ENCODE measurements around the gene MYZAP.

The MYZAP gene

DNA sequence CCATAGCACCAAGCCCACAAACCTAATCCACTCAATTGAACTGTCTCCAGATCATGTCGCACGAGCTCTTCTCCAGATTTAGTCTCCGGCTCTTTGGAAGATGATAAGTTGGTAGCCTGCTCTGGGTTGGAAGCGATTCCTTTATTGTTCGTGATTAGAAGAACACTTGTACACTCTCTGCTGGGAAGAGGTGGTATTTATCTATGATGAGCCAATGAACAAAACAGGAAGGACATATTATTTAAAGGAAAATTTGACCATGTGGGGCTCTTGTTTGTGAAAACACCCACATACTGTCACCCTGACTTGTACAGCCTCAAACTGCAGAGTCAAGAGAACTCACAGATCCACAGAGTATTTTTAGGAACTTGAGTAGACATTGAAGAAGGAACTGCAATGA is 54.4 kb downstream of the MYZAP start:
- no peak for TF ChIP-seq EZH2phosphoT487 (IDR thresholded peaks at IDR 0.05; ENCODE audit: borderline replicate concordance)
- TF ChIP-seq, protein P1, sequence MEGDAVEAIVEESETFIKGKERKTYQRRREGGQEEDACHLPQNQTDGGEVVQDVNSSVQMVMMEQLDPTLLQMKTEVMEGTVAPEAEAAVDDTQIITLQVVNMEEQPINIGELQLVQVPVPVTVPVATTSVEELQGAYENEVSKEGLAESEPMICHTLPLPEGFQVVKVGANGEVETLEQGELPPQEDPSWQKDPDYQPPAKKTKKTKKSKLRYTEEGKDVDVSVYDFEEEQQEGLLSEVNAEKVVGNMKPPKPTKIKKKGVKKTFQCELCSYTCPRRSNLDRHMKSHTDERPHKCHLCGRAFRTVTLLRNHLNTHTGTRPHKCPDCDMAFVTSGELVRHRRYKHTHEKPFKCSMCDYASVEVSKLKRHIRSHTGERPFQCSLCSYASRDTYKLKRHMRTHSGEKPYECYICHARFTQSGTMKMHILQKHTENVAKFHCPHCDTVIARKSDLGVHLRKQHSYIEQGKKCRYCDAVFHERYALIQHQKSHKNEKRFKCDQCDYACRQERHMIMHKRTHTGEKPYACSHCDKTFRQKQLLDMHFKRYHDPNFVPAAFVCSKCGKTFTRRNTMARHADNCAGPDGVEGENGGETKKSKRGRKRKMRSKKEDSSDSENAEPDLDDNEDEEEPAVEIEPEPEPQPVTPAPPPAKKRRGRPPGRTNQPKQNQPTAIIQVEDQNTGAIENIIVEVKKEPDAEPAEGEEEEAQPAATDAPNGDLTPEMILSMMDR (conservative IDR thresholded peaks at IDR 0.05; ENCODE audit: low read length) = no peak
- no peak overlapping the region for H2AFZ ChIP-seq (ENCODE audit: low read length)
- no peaks in the 10 kb centered on the region for H3F3A ChIP-seq (ENCODE audit: low read depth)
- H3K9me3 ChIP-seq (ENCODE audit: insufficient read depth, low read depth, low read length) = no peaks in the 10 kb centered on the region
- H3K79me2 ChIP-seq (ENCODE audit: insufficient read depth, low read length) = no peaks in the 10 kb centered on the region
- no peak overlapping the region for H3K4me3 ChIP-seq (ENCODE audit: low read length, poor library complexity, severe bottlenecking)
- no peak overlapping the region for H3K4me2 ChIP-seq (ENCODE audit: low read depth, low read length, poor library complexity, severe bottlenecking)
- H3K9me2 ChIP-seq (replicated peaks; ENCODE audit: low read depth, low read length) = no peaks in the 10 kb centered on the region
- no peaks in the 10 kb centered on the region for H3K36me3 ChIP-seq (ENCODE audit: insufficient read depth, low read length)
- H3K9ac ChIP-seq (ENCODE audit: low read depth, low read length, poor library complexity, severe bottlenecking) = no peak overlapping the region
- no peaks in the 10 kb centered on the region for H4K20me1 ChIP-seq (ENCODE audit: insufficient read depth, low read length, poor library complexity, severe bottlenecking)
- H3K4me1 ChIP-seq (ENCODE audit: insufficient read depth, low read length, poor library complexity, severe bottlenecking) = no peaks in the 10 kb centered on the region
- H3K27me3 ChIP-seq (ENCODE audit: insufficient read depth, low read length, poor library complexity, severe bottlenecking) = peaks cover 9% of the 10 kb centered on the region

DNA sequence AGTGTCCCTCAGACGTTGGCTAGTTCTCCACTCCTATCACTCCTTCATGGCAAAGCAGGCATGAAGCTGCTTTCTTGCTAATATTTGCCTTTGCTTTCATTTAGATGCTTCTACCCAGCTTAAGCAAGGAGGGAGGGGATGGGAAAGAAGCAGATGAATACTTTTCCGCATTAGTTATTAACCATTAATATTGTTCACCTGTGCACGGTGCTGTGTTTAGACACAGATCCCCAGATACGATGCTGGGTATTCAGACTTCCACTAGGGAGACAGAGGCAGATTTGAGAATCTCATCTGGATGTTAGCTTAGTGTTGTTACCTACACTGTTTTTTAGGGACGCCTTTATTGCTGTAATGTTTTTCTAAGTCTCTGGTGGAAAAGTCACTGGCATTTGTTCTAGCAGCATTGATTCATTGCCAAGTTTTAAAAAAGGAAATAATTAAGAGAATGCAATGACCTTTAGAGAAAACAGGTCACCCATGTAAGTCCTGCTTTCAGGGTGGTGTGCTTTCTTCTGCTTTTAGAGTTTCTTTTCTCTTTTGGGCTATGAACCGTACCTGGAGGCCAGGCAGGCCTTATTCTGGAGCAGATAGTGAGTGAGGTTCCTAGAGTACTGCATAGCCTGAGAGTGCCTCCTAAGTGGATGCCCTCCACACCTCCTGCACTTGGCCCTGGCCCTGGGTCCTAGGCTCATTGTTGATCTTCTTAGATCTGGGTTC is 55.5 kb downstream of the MYZAP start:
- no peaks in the 10 kb centered on the region for H3K9me2 ChIP-seq (replicated peaks; ENCODE audit: low read depth, low read length)
- H3F3A ChIP-seq (ENCODE audit: low read depth) = no peaks in the 10 kb centered on the region
- no peak overlapping the region for H3K4me3 ChIP-seq (ENCODE audit: low read length, poor library complexity, severe bottlenecking)
- H3K9ac ChIP-seq (ENCODE audit: low read depth, low read length, poor library complexity, severe bottlenecking) = no peak overlapping the region
- no peaks in the 10 kb centered on the region for H4K20me1 ChIP-seq (ENCODE audit: insufficient read depth, low read length, poor library complexity, severe bottlenecking)
- no peak overlapping the region for H2AFZ ChIP-seq (ENCODE audit: low read length)
- no peak overlapping the region for H3K4me2 ChIP-seq (ENCODE audit: low read depth, low read length, poor library complexity, severe bottlenecking)
- H3K79me2 ChIP-seq (ENCODE audit: insufficient read depth, low read length) = no peaks in the 10 kb centered on the region
- no peaks in the 10 kb centered on the region for H3K4me1 ChIP-seq (ENCODE audit: insufficient read depth, low read length, poor library complexity, severe bottlenecking)
- no peak for TF ChIP-seq EZH2phosphoT487 (IDR thresholded peaks at IDR 0.05; ENCODE audit: borderline replicate concordance)
- no peaks in the 10 kb centered on the region for H3K9me3 ChIP-seq (ENCODE audit: insufficient read depth, low read depth, low read length)
- no peaks in the 10 kb centered on the region for H3K36me3 ChIP-seq (ENCODE audit: insufficient read depth, low read length)
- H3K27me3 ChIP-seq (ENCODE audit: insufficient read depth, low read length, poor library complexity, severe bottlenecking) = peaks cover 9% of the 10 kb centered on the region

DNA sequence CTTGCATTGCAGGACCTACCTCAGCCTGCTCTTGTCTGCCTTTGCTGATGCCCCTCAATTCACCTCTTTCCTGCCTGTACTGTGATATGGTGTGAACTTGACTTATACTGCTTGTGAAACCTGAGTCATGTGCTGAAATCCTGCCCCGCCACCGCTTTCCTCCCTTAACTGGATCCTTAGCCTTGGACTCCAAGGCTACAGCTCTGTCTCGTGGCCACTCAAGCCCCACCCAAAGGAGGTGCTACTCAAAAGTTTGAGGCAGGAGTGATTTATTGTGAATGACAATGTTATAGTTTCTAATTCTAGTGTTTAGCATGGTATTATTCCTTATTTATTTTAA is 56.1 kb downstream of the MYZAP start:
- no peaks in the 10 kb centered on the region for H3F3A ChIP-seq (ENCODE audit: low read depth)
- no peaks in the 10 kb centered on the region for H3K36me3 ChIP-seq (ENCODE audit: insufficient read depth, low read length)
- H3K9me2 ChIP-seq (replicated peaks; ENCODE audit: low read depth, low read length) = no peaks in the 10 kb centered on the region
- peaks cover 9% of the 10 kb centered on the region for H3K27me3 ChIP-seq (ENCODE audit: insufficient read depth, low read length, poor library complexity, severe bottlenecking)
- H4K20me1 ChIP-seq (ENCODE audit: insufficient read depth, low read length, poor library complexity, severe bottlenecking) = no peaks in the 10 kb centered on the region
- H3K9me3 ChIP-seq (ENCODE audit: insufficient read depth, low read depth, low read length) = no peaks in the 10 kb centered on the region
- no peaks in the 10 kb centered on the region for H3K79me2 ChIP-seq (ENCODE audit: insufficient read depth, low read length)
- no peak overlapping the region for H3K4me3 ChIP-seq (ENCODE audit: low read length, poor library complexity, severe bottlenecking)
- no peak overlapping the region for H2AFZ ChIP-seq (ENCODE audit: low read length)
- no peak overlapping the region for H3K4me2 ChIP-seq (ENCODE audit: low read depth, low read length, poor library complexity, severe bottlenecking)
- H3K9ac ChIP-seq (ENCODE audit: low read depth, low read length, poor library complexity, severe bottlenecking) = no peak overlapping the region
- TF ChIP-seq EZH2phosphoT487 (IDR thresholded peaks at IDR 0.05; ENCODE audit: borderline replicate concordance) = no peak
- TF ChIP-seq, protein P1 (conservative IDR thresholded peaks at IDR 0.05; ENCODE audit: low read length) = no peak
- no peaks in the 10 kb centered on the region for H3K4me1 ChIP-seq (ENCODE audit: insufficient read depth, low read length, poor library complexity, severe bottlenecking)

DNA sequence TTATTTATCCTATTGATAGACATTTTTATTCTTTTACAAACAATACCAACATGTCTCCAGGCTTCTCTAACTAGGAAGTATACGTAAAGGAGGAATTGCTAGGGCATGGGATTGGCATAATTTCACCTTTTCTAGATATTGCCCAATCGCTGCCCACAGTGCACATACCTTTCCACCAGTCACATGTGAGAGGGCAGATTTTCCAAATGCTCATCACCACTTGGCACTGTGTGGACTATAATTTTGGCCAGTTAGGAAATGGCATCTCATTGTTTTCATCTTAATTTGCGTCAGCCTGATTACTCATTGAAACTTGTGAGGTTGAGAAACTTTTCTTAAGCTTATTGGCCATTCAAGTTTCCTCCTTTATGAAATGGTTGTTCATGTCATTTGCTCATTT is 57.4 kb downstream of the MYZAP start:
- Histone ChIP-seq H3K9me3 (ENCODE audit: insufficient read depth, low read depth, low read length) (no peaks in the 10 kb centered on the region), H3K79me2 (ENCODE audit: insufficient read depth, low read length) (no peaks in the 10 kb centered on the region), H3F3A (ENCODE audit: low read depth) (no peaks in the 10 kb centered on the region), H3K9ac (ENCODE audit: low read depth, low read length, poor library complexity, severe bottlenecking) (no peak overlapping the region), H3K4me2 (ENCODE audit: low read depth, low read length, poor library complexity, severe bottlenecking) (no peak overlapping the region), H3K9me2 (replicated peaks; ENCODE audit: low read depth, low read length) (no peaks in the 10 kb centered on the region), H3K27me3 (ENCODE audit: insufficient read depth, low read length, poor library complexity, severe bottlenecking) (peaks cover 9% of the 10 kb centered on the region), H4K20me1 (ENCODE audit: insufficient read depth, low read length, poor library complexity, severe bottlenecking) (no peaks in the 10 kb centered on the region), H3K4me1 (ENCODE audit: insufficient read depth, low read length, poor library complexity, severe bottlenecking) (no peaks in the 10 kb centered on the region), H3K36me3 (ENCODE audit: insufficient read depth, low read length) (no peaks in the 10 kb centered on the region), H3K4me3 (ENCODE audit: low read length, poor library complexity, severe bottlenecking) (no peak overlapping the region), H2AFZ (ENCODE audit: low read length) (no peak overlapping the region)
- TF ChIP-seq, protein P1 (conservative IDR thresholded peaks at IDR 0.05; ENCODE audit: low read length) = no peak
- no peak for TF ChIP-seq EZH2phosphoT487 (IDR thresholded peaks at IDR 0.05; ENCODE audit: borderline replicate concordance)

Data from Loucy (cell line).